HG03196 (cell line): Measurements from ENCODE around the gene HTATSF1.

Experiments used
- ATAC-seq: cut with Tn5 transposase; IDR thresholded peaks from one replicate; pipeline ENCODE4 v1.9.1; 2021; ENCODE audit not compliant: unreplicated experiment

The HTATSF1 gene

GRCh38 chrX:136497556-136498052 is at the start of gene HTATSF1:
Gene HTATSF1, plus strand, starts transcription at chrX:136497592. Its CDS starts 93 bp downstream, at chrX:136497685.
- no peak for ATAC-seq

- ATAC-seq, result no peak
Observed at GRCh38 chrX:136447968-136448367, 49.4 kb upstream of the HTATSF1 start.

- no peak for ATAC-seq
Observed at GRCh38 chrX:136450050-136450830, 47.2 kb upstream of the HTATSF1 start.

GRCh38 chrX:136452614-136453013 is 44.8 kb upstream of the HTATSF1 start:
- ATAC-seq, result no peak

GRCh38 chrX:136453114-136453513 is 44.3 kb upstream of the HTATSF1 start:
- ATAC-seq, result no peak

- ATAC-seq, result no peak
Observed at GRCh38 chrX:136453771-136454170, 43.6 kb upstream of the HTATSF1 start.

- ATAC-seq, result no peak
Observed at GRCh38 chrX:136456133-136456532, 41.3 kb upstream of the HTATSF1 start.

GRCh38 chrX:136457303-136457917 is 40.0 kb upstream of the HTATSF1 start:
- no peak for ATAC-seq

- ATAC-seq, result no peak
Observed at GRCh38 chrX:136464589-136464988, 32.8 kb upstream of the HTATSF1 start.

GRCh38 chrX:136467303-136467702 is 30.1 kb upstream of the HTATSF1 start:
- ATAC-seq, result no peak

GRCh38 chrX:136468391-136469103 is 28.8 kb upstream of the HTATSF1 start:
- ATAC-seq, result no peak

- ATAC-seq, result no peak
Observed at GRCh38 chrX:136473663-136474062, 23.7 kb upstream of the HTATSF1 start.

- no peak for ATAC-seq
Observed at GRCh38 chrX:136475236-136475635, 22.2 kb upstream of the HTATSF1 start.

GRCh38 chrX:136476501-136476900 is 20.9 kb upstream of the HTATSF1 start:
- no peak for ATAC-seq

GRCh38 chrX:136477026-136477425 is 20.4 kb upstream of the HTATSF1 start:
- ATAC-seq, result no peak

- ATAC-seq, result no peak
Observed at GRCh38 chrX:136480383-136480782, 17.0 kb upstream of the HTATSF1 start.

- ATAC-seq, result no peak
Observed at GRCh38 chrX:136487647-136488046, 9.7 kb upstream of the HTATSF1 start, which contains the start of gene BRS3. Gene BRS3, plus strand, starts transcription at chrX:136487947. Its CDS starts 168 bp downstream, at chrX:136488115.

- no peak for ATAC-seq
Observed at GRCh38 chrX:136488706-136489105, 8.7 kb upstream of the HTATSF1 start.

GRCh38 chrX:136491832-136492231 is 5.6 kb upstream of the HTATSF1 start:
- ATAC-seq, result no peak

- no peak for ATAC-seq
Observed at GRCh38 chrX:136493011-136493410, 4.4 kb upstream of the HTATSF1 start.

GRCh38 chrX:136495043-136495442 is 2.3 kb upstream of the HTATSF1 start:
- ATAC-seq, result no peak
